ENCODE data around the gene NEURL1.

The NEURL1 gene

DNA sequence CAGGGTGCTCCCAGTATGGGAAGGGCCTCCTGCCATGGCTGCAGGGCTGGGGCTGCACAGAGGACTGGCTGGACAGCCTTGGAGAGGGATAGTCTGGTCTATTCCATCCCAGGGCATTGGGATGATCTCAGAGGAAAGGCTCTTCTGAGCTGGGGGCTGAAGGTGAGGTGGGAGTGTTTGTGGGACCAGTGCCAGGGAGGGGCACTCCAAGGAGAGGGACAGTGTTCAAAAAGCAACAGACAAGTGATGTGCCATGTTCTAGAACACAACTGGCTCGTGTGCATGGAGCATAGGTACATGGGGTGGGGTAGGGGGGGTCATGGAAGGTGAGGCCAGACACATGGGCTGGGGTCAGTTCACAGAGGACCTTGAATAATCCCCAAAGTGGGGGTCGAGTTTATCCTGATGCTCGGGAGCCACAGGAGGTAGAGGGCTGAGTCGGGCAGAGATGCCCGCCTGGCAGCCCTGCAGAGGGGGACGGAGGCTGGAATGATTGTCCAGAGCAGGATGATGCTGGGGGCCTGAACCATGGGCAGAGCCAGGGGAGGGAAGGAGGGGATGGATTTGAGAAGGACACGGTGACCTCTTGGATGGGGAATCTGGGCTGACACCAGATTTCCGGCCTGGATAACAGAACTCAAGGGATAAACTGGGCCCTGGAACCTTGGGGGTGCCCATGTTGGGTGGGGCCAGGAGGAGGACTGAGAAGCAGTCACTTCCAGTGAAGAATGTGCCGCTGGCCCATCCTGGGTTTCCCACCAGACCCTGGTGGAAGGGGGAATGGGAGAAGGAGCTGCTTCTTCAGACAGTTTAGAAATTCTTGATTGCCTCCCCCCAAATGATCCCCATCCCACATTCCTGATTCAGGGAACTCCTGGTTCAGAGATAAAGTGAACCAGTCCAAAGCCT lies 50.4 kb downstream of the NEURL1 start:
- H3K4me3 ChIP-seq (ENCODE audit: low read depth, low read length): no peak overlapping the region
- TF ChIP-seq, protein P1, sequence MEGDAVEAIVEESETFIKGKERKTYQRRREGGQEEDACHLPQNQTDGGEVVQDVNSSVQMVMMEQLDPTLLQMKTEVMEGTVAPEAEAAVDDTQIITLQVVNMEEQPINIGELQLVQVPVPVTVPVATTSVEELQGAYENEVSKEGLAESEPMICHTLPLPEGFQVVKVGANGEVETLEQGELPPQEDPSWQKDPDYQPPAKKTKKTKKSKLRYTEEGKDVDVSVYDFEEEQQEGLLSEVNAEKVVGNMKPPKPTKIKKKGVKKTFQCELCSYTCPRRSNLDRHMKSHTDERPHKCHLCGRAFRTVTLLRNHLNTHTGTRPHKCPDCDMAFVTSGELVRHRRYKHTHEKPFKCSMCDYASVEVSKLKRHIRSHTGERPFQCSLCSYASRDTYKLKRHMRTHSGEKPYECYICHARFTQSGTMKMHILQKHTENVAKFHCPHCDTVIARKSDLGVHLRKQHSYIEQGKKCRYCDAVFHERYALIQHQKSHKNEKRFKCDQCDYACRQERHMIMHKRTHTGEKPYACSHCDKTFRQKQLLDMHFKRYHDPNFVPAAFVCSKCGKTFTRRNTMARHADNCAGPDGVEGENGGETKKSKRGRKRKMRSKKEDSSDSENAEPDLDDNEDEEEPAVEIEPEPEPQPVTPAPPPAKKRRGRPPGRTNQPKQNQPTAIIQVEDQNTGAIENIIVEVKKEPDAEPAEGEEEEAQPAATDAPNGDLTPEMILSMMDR (IDR thresholded peaks at IDR 0.05; ENCODE audit: borderline replicate concordance, insufficient read depth, low read depth, low read length): no peak

DNA sequence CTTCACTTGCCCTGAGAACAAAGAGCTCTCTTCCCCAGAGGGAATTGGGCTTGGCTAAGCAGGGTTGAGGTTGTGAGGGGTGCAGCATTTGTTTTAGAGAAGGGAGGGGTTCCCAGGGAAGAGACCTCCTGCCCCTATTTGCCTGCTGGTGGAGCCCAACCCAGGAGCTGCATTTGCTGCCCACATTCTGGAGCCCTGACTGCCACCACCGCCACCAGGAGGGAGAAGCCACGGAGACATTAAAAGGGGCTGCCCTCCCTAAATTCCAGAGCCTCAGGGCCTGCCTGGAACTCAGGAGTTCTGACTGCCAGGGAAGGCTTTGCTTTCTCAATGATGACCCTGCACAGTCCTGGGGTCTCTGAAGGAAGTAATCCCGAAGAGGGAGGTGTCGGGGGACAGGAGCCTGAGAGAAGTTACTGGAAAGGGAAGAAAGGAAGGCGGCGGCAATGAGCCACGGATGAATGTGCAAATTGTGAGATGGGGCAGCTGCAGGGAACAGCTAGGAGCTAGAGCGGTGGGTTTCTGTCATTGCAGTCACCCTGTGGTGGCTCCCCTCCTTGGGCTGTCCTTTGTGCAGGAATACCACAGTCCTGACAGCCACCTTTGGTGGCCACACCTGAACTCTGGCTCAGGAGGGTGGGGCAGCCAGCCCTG lies 51.3 kb downstream of the NEURL1 start:
- TF ChIP-seq, protein P1 (IDR thresholded peaks at IDR 0.05; ENCODE audit: borderline replicate concordance, insufficient read depth, low read depth, low read length): no peak
- H3K4me3 ChIP-seq (ENCODE audit: low read depth, low read length): no peak overlapping the region

DNA sequence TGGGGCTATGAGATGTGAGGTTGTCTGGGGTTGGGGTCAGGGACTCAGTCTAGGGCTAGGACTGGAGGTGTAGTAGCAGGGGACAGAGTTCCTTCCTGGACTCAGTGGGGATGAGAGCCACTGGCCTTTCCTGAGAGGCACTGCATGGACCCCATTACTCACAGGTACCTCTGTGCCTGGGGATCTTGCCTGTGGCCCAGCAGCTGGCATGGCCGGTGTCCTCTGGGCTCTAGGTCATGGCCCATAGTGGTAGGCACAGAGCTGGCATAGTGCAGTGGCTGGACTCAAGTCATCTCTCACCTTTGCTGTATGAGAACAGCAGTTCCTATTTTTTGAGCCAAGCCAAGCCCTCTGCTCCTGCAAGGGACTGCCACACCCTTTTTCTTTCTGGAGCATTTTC lies 51.9 kb downstream of the NEURL1 start:
- TF ChIP-seq, protein P1 (IDR thresholded peaks at IDR 0.05; ENCODE audit: borderline replicate concordance, insufficient read depth, low read depth, low read length): no peak
- H3K4me3 ChIP-seq (ENCODE audit: low read depth, low read length): no peak overlapping the region

DNA sequence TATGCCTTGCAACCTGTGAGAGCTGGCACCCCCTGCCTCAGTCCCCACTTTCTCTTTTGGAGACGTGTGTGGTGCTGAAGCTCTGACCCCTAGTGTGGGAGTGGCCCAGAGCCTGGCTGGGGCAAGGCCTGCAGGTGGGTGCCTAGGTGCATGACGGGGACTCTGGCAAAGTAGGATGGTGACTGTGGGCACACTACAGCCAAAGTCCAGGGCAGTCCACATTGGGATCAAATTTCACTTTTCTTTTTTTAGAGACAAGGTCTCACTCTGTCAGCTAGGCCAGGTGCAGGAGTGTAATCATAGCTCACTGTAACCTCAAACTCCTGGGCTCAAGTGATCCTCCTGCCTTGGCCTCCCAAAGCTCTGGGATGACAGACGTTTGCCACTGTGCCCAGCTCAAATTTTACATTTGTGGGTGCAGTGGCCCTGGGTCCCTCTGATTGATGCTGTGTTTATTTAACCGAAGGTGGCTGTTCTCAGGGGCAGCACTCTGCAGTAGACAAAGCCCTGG lies 52.3 kb downstream of the NEURL1 start:
- H3K4me3 ChIP-seq (ENCODE audit: low read depth, low read length): no peak overlapping the region
- TF ChIP-seq, protein P1 (IDR thresholded peaks at IDR 0.05; ENCODE audit: borderline replicate concordance, insufficient read depth, low read depth, low read length): no peak

DNA sequence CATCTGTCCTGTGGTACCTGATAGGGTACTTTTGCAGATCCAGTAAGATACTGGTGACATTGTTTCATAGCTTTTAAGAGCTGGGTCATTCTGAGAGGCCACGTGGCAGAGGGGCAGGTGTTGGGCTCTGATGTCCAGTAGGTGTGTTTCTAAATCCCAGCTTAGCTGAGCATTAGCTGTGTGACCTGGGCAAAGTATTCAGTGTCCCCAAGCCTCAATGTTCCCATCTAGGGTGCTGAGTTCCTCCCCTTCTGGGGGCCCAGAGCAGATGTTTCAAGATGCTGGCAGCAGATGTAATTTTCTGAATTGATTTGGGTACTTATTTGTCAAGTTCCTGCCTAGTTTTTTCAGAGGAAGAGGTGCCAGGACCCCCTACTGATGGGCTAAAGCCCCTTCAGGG lies 52.9 kb downstream of the NEURL1 start:
- TF ChIP-seq, protein P1 (IDR thresholded peaks at IDR 0.05; ENCODE audit: borderline replicate concordance, insufficient read depth, low read depth, low read length): no peak
- no peak overlapping the region for H3K4me3 ChIP-seq (ENCODE audit: low read depth, low read length)

DNA sequence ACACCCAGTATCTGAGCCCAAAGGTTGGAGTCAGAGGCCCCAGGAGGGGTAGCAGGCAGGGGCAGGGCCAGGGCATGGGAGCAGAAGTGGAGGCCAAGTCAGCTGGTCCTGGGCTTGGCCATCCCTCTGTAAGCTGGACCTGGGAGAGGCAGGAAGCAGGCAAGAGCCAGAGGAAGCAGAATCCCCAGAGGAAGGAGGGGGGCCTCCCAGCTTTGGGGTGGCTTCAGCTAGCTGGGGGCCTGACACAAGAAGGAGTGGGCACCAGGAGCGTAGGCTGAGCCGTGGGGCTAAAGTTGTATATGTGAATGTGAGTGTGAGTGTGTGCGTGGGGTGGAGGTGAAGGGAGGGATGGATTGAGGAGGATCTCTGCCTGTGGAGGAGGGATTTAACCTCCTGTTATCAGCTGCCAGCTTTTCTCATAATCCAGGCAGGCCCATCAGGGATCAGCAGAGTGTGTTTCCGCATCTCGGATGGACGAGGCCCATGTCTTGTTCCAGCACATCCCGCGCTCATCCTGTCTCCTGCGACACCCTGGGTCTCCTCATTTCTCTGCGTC lies 54.0 kb downstream of the NEURL1 start:
- TF ChIP-seq, protein P1 (IDR thresholded peaks at IDR 0.05; ENCODE audit: borderline replicate concordance, insufficient read depth, low read depth, low read length): no peak
- H3K4me3 ChIP-seq (ENCODE audit: low read depth, low read length): no peak overlapping the region
